CD14-positive monocyte (primary cell): ENCODE results near the gene SUN5. TPM values are rescaled to one million over a fixed set of nuclear protein-coding genes. Genes with fewer than 3 reads are reported as not detected.

Experiments used
- DNase-seq, 3 donors: peaks; one replicate each; pipeline ENCODE4 v3.0.0-alpha.2; 2011 to 2022
- H2AFZ ChIP-seq: 2 replicates; pipeline ENCODE4 v1.6.0; 2012; ENCODE audit warnings: mild to moderate bottlenecking, low read depth, low read length, inconsistent platforms; ENCODE audit not compliant: insufficient read depth, poor library complexity, severe bottlenecking
- H3K27ac ChIP-seq, 2 donors: 1 replicate in 1 of 2; 2 replicates in 1 of 2; pipeline ENCODE4 v1.5.1; 2012 to 2013; ENCODE audit warnings: low read length in 2 of 2, control low read depth in 1 of 2, inconsistent platforms in 1 of 2, low read depth in 1 of 2, mild to moderate bottlenecking in 1 of 2
- H3K27me3 ChIP-seq, 2 donors: one replicate each; pipeline versions ENCODE4 v1.6.0 to v1.6.1; 2011 to 2013; ENCODE audit warnings: low read length in 2 of 2; ENCODE audit not compliant: control insufficient read depth in 2 of 2, insufficient read depth in 2 of 2
- H3K36me3 ChIP-seq, 2 donors: replicated peaks in 1 of 2; 1 replicate in 1 of 2; 2 replicates in 1 of 2; pipeline versions ENCODE4 v1.5.1 to v1.6.1; 2012 to 2013; ENCODE audit warnings: low read length in 2 of 2, control low read depth in 1 of 2, inconsistent platforms in 1 of 2, mild to moderate bottlenecking in 1 of 2; ENCODE audit not compliant: insufficient read depth in 2 of 2, control insufficient read depth in 1 of 2
- H3K4me1 ChIP-seq, 2 donors: 1 replicate in 1 of 2; 2 replicates in 1 of 2; pipeline versions ENCODE4 v1.5.1 to v1.6.1; 2012 to 2013; ENCODE audit warnings: low read length in 2 of 2, control low read depth in 1 of 2, inconsistent platforms in 1 of 2, mild to moderate bottlenecking in 1 of 2, moderate library complexity in 1 of 2; ENCODE audit not compliant: insufficient read depth in 2 of 2, control insufficient read depth in 1 of 2
- H3K4me2 ChIP-seq: replicated peaks from 2 replicates; pipeline ENCODE3; 2012; ENCODE audit warnings: low read length, moderate library complexity, mild to moderate bottlenecking; ENCODE audit not compliant: poor library complexity, severe bottlenecking; ENCODE audit errors: extremely low read depth
- H3K4me3 ChIP-seq, 3 experiments: fragments of 200-600 bp in 1 of 3; sonication (generic) in 1 of 3; replicated peaks in 1 of 3; 1 replicate in 2 of 3; 2 replicates in 1 of 3; pipeline ENCODE4 v1.5.1; 2011 to 2013; ENCODE audit warnings: low read length in 3 of 3, mild to moderate bottlenecking in 3 of 3, control low read depth in 2 of 3, low read depth in 2 of 3, inconsistent platforms in 1 of 3, moderate library complexity in 1 of 3
- H3K79me2 ChIP-seq: 2 replicates; pipeline ENCODE4 v1.6.0; 2012; ENCODE audit warnings: mild to moderate bottlenecking, control low read depth, inconsistent platforms, low read length, moderate library complexity; ENCODE audit not compliant: insufficient read depth
- H3K9ac ChIP-seq: 2 replicates; pipeline ENCODE4 v1.6.0; 2017; ENCODE audit warnings: low read length, mild to moderate bottlenecking; ENCODE audit not compliant: insufficient read depth, poor library complexity, severe bottlenecking
- H3K9me3 ChIP-seq, 2 donors: replicated peaks in 1 of 2; 1 replicate in 1 of 2; 2 replicates in 1 of 2; pipeline versions ENCODE4 v1.5.1 to v1.6.1; 2012 to 2013; ENCODE audit warnings: low read length in 2 of 2, control low read depth in 1 of 2; ENCODE audit not compliant: control insufficient read depth in 1 of 2, insufficient read depth in 1 of 2
- H4K20me1 ChIP-seq: 2 replicates; pipeline ENCODE4 v1.6.0; 2012; ENCODE audit warnings: mild to moderate bottlenecking, low read length, control low read depth, moderate library complexity; ENCODE audit not compliant: insufficient read depth
- H3K27ac Mint-ChIP-seq, 7 donors: one replicate each; pipeline ENCODE4 v1.8.0; 2020; ENCODE audit warnings: mild to moderate bottlenecking in 7 of 7, mixed read lengths in 7 of 7, moderate library complexity in 6 of 7, inconsistent platforms in 2 of 7
- H3K27me3 Mint-ChIP-seq, 3 donors: one replicate each; pipeline ENCODE4 v1.8.0; 2021 to 2022; ENCODE audit warnings: low read depth in 3 of 3, mild to moderate bottlenecking in 3 of 3, mixed read lengths in 3 of 3, moderate library complexity in 3 of 3, inconsistent platforms in 1 of 3
- H3K36me3 Mint-ChIP-seq, 2 donors: one replicate each; pipeline ENCODE4 v1.8.0; 2020; ENCODE audit warnings: mixed read lengths in 2 of 2, inconsistent platforms in 1 of 2, mild to moderate bottlenecking in 1 of 2
- H3K4me1 Mint-ChIP-seq: one replicate; pipeline ENCODE4 v1.8.0; 2020; ENCODE audit warnings: mild to moderate bottlenecking, mixed read lengths
- H3K4me3 Mint-ChIP-seq, 2 donors: one replicate each; pipeline ENCODE4 v1.8.0; 2020; ENCODE audit warnings: mild to moderate bottlenecking in 2 of 2, mixed read lengths in 2 of 2, moderate library complexity in 1 of 2
- H3K9me3 Mint-ChIP-seq, 7 donors: one replicate each; pipeline ENCODE4 v1.8.0; 2020 to 2022; ENCODE audit warnings: mixed read lengths in 7 of 7, mild to moderate bottlenecking in 6 of 7, moderate library complexity in 6 of 7, inconsistent platforms in 2 of 7
- CTCF ChIP-seq: fragments of 200-600 bp; IDR thresholded peaks from one replicate; pipeline ENCODE4 v1.8.0; 2022; ENCODE audit warnings: antibody characterized with exemption, mild to moderate bottlenecking
- WGBS: methylation state at CpG from one replicate; pipeline ENCODE4 v1.1.5; 2013; ENCODE audit warnings: missing lambda C conversion rate; ENCODE audit not compliant: insufficient coverage; 5-methylcytosine and 5-hydroxymethylcytosine counted together
- intact Hi-C, 2 donors: fragments of 100-400 bp; cut with micrococcal nuclease; formaldehyde crosslinking; loops; one replicate each; pipeline versions ENCODE4 v1.15.0 to v1.15.1; 2023
- polyA plus RNA-seq, 3 donors: library from polyadenylated mRNA; depleted of rRNA in 1 of 3; unstranded in 2 of 3; stranded (reverse) in 1 of 3; fragments of 300-500 nt in 2 of 3; fragments of >200 nt in 1 of 3; fragmentation: Illumina TruSeq in 2 of 3; gene quantifications; 1 replicate in 2 of 3; 2 replicates in 1 of 3; pipeline ENCODE4 v1.2.3, GENCODE V29; 2012 to 2021

SUN5 gene
- polyA plus RNA-seq, 3 donors, result not detected

DNA sequence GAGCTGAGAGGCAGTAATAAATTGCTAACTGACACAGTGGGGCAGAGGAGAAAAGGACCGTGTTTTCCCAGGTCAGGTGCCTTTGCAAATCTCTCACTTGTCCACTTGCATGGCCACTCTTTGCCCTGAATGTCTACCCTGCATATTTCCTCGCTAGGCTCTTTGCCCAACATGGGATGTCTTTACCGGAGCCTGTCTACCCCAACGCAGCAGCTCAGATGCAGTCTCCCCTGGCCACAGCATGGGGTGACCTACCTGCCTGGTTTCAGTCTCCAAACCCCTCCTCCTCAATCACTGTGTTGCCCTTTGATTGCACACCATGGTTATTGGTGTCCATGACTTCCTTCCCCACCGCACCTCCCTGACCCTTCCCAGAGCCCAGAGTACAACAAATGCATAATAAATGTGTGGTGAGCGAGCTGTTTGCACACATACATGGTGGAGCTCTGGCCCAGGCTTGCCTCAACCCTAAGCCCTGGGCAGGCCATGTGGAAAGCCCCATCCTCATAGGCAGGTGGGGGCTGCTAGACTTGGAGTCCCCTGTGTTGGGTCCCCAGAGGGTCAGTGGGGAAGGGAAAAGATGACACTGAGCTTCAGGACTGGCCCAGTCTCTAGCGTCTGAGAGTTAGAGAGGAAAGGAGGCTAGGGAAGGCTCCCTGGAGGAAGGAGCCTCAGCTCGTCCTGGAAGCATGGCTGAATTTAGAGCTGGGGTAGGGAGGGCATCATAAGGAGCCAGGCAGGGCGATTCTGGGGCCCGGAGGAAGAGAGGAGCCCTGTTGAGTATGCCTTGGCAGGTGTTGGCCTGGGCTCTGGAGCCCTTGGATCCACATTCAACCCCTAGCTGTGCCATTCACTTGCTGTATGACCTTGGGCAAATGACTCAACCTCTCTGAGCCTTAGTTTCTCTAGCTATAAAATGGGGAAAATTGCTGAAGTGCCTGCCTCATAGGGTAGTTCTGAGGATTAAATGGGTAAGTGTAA is 22.8 kb upstream of the SUN5 start:
- H3K27ac Mint-ChIP-seq, result no peak overlapping the region
- intact Hi-C loops, result no loop called here
- no peaks in the 10 kb centered on the region for H4K20me1 ChIP-seq
- H3K4me3 Mint-ChIP-seq, result no peak overlapping the region
- no peaks in the 10 kb centered on the region for H3K36me3 Mint-ChIP-seq
- H3K9ac ChIP-seq, result no peak overlapping the region
- WGBS, result 80% methylated on average over 7 of the region's 10 CpGs
- H3K79me2 ChIP-seq, result no peaks in the 10 kb centered on the region
- H3K4me3 ChIP-seq, result no peak overlapping the region
- TF ChIP-seq CTCF, result no peak
- H3K9me3 Mint-ChIP-seq, result no peaks in the 10 kb centered on the region
- H3K27me3 Mint-ChIP-seq, result peaks cover 0 to 2% (median 0%) of the 10 kb centered on the region in 3 donors
- H3K4me1 Mint-ChIP-seq, result no peaks in the 10 kb centered on the region
- H3K27ac ChIP-seq, result no peak overlapping the region
- H3K9me3 ChIP-seq, result no peaks in the 10 kb centered on the region
- H3K4me1 ChIP-seq, result no peaks in the 10 kb centered on the region
- H2AFZ ChIP-seq, result no peak overlapping the region
- H3K4me2 ChIP-seq, result no peak overlapping the region
- H3K27me3 ChIP-seq, result no peaks in the 10 kb centered on the region
- no peak for DNase-seq
- no peaks in the 10 kb centered on the region for H3K36me3 ChIP-seq

GRCh38 chr20:33026072-33026778 is 22.0 kb upstream of the SUN5 start:
- no peak for TF ChIP-seq CTCF
- Histone ChIP-seq H4K20me1 (no peaks in the 10 kb centered on the region), H2AFZ (no peak overlapping the region), H3K4me2 (no peak overlapping the region), H3K36me3 (no peaks in the 10 kb centered on the region), H3K27ac (no peak overlapping the region), H3K9me3 (no peaks in the 10 kb centered on the region), H3K9ac (no peak overlapping the region), H3K27me3 (no peaks in the 10 kb centered on the region), H3K4me3 (no peak overlapping the region), H3K4me1 (no peaks in the 10 kb centered on the region), H3K79me2 (no peaks in the 10 kb centered on the region)
- Mint-ChIP-seq H3K4me3 (no peak overlapping the region), H3K36me3 (no peaks in the 10 kb centered on the region), H3K27ac (peak overlapping the region in 1 of 7 donors; percentile 50), H3K4me1 (no peaks in the 10 kb centered on the region), H3K27me3 (peaks cover 0 to 2% (median 0%) of the 10 kb centered on the region in 3 donors), H3K9me3 (no peaks in the 10 kb centered on the region)
- DNase-seq, result no peak
- 66% methylated on average over 4 of the region's 5 CpGs for WGBS
- intact Hi-C loops, result no loop called here
